Karpas-422 (cell line): ENCODE data around the gene PLD1. TPM values are rescaled to one million over a fixed set of nuclear protein-coding genes. Genes with fewer than 3 reads are reported as not detected.

Source experiments
- DNase-seq: peaks from one replicate; pipeline ENCODE4 v3.0.0-alpha.2; 2015
- H2AFZ ChIP-seq: fragments of 200-600 bp; sonication (generic); 2 replicates; pipeline ENCODE4 v1.6.1; 2014; ENCODE audit warnings: antibody characterized with exemption, low read length, mixed read lengths
- H3K27ac ChIP-seq: fragments of 200-600 bp; sonication (generic); 2 replicates; pipeline ENCODE4 v1.5.1; 2014; ENCODE audit warnings: mild to moderate bottlenecking, low read length, moderate library complexity
- H3K27me3 ChIP-seq: fragments of 200-600 bp; sonication (generic); 2 replicates; pipeline ENCODE4 v1.6.1; 2014; ENCODE audit warnings: low read length, mixed read lengths
- H3K36me3 ChIP-seq: fragments of 200-600 bp; sonication (generic); 2 replicates; pipeline ENCODE4 v1.6.1; 2014; ENCODE audit warnings: low read length, mixed read lengths; ENCODE audit not compliant: insufficient read depth
- H3K4me1 ChIP-seq: fragments of 200-600 bp; sonication (generic); 2 replicates; pipeline ENCODE4 v1.6.1; 2014; ENCODE audit warnings: mild to moderate bottlenecking, low read length, mixed read lengths
- H3K4me2 ChIP-seq: fragments of 200-600 bp; sonication (generic); 2 replicates; pipeline ENCODE4 v1.6.1; 2014; ENCODE audit warnings: low read length, low read depth, mild to moderate bottlenecking; ENCODE audit not compliant: poor library complexity, severe bottlenecking
- H3K4me3 ChIP-seq: fragments of 200-600 bp; sonication (generic); 2 replicates; pipeline ENCODE4 v1.5.1; 2014; ENCODE audit warnings: mild to moderate bottlenecking, antibody characterized with exemption, low read length, mixed read lengths
- H3K79me2 ChIP-seq: fragments of 200-600 bp; sonication (generic); 2 replicates; pipeline ENCODE4 v1.6.1; 2014; ENCODE audit warnings: mild to moderate bottlenecking, low read length, mixed read lengths
- H3K9ac ChIP-seq: fragments of 200-600 bp; sonication (generic); 2 replicates; pipeline ENCODE4 v1.6.0; 2014; ENCODE audit warnings: low read length
- H3K9me2 ChIP-seq: fragments of 200-600 bp; sonication (generic), shearing (Covaris generic); replicated peaks from 2 replicates; pipeline ENCODE4 v1.6.0; 2014; ENCODE audit warnings: mild to moderate bottlenecking, low read length, moderate library complexity; ENCODE audit not compliant: insufficient read depth
- H3K9me3 ChIP-seq: fragments of 300-700, 200-600 bp; sonication (generic); 2 replicates; pipeline ENCODE4 v1.6.1; 2014; ENCODE audit warnings: low read length, mixed read lengths
- H4K20me1 ChIP-seq: fragments of 200-600 bp; sonication (generic); 2 replicates; pipeline ENCODE4 v1.6.1; 2014; ENCODE audit warnings: mild to moderate bottlenecking, antibody characterized with exemption, low read length, low read depth; ENCODE audit not compliant: insufficient read depth
- total RNA-seq: library from RNA; depleted of rRNA; stranded (reverse); fragments of >200 nt; shearing (Covaris generic); gene quantifications from 2 replicates; pipeline ENCODE4 v1.2.3, GENCODE V29; 2014; ENCODE audit warnings: low replicate concordance

Gene PLD1
- total RNA-seq, 1 experiment from 2014 or later = not detected

- Histone ChIP-seq H3K27ac (no peak overlapping the region), H3K4me1 (no peaks in the 10 kb centered on the region), H4K20me1 (no peaks in the 10 kb centered on the region), H3K36me3 (no peaks in the 10 kb centered on the region), H3K79me2 (no peaks in the 10 kb centered on the region), H3K9me2 (no peaks in the 10 kb centered on the region), H3K9ac (no peak overlapping the region), H2AFZ (no peak overlapping the region), H3K27me3 (no peaks in the 10 kb centered on the region), H3K9me3 (no peaks in the 10 kb centered on the region), H3K4me2 (no peak overlapping the region), H3K4me3 (no peak overlapping the region)
- no peak for DNase-seq
Measured at GRCh38 chr3:171809611-171809860, 747 bp downstream of the PLD1 start.

- no peak for DNase-seq
- Histone ChIP-seq H3K36me3 (no peaks in the 10 kb centered on the region), H3K27ac (no peak overlapping the region), H3K9ac (no peak overlapping the region), H3K4me2 (no peak overlapping the region), H3K79me2 (no peaks in the 10 kb centered on the region), H3K27me3 (no peaks in the 10 kb centered on the region), H3K4me3 (no peak overlapping the region), H4K20me1 (no peaks in the 10 kb centered on the region), H3K9me2 (no peaks in the 10 kb centered on the region), H3K4me1 (no peaks in the 10 kb centered on the region), H3K9me3 (no peaks in the 10 kb centered on the region), H2AFZ (no peak overlapping the region)
Measured at GRCh38 chr3:171807806-171808205, 2.5 kb downstream of the PLD1 start.

GRCh38 chr3:171807129-171807675, 3.1 kb downstream of the PLD1 start:
- H3K4me1 ChIP-seq = no peaks in the 10 kb centered on the region
- no peak overlapping the region for H2AFZ ChIP-seq
- no peak overlapping the region for H3K27ac ChIP-seq
- no peaks in the 10 kb centered on the region for H3K27me3 ChIP-seq
- H3K9ac ChIP-seq = no peak overlapping the region
- H4K20me1 ChIP-seq = no peaks in the 10 kb centered on the region
- no peak for DNase-seq
- no peak overlapping the region for H3K4me3 ChIP-seq
- no peak overlapping the region for H3K4me2 ChIP-seq
- H3K36me3 ChIP-seq = no peaks in the 10 kb centered on the region
- H3K9me3 ChIP-seq = no peaks in the 10 kb centered on the region
- H3K79me2 ChIP-seq = no peaks in the 10 kb centered on the region
- H3K9me2 ChIP-seq = no peaks in the 10 kb centered on the region

GRCh38 chr3:171806200-171807128, 3.8 kb downstream of the PLD1 start:
- DNase-seq = no peak

GRCh38 chr3:171805687-171806086, 4.6 kb downstream of the PLD1 start:
- DNase-seq = no peak
- Histone ChIP-seq H3K79me2 (no peaks in the 10 kb centered on the region), H3K36me3 (no peaks in the 10 kb centered on the region), H2AFZ (no peak overlapping the region), H3K4me3 (no peak overlapping the region), H4K20me1 (no peaks in the 10 kb centered on the region), H3K27me3 (no peaks in the 10 kb centered on the region), H3K9ac (no peak overlapping the region), H3K27ac (no peak overlapping the region), H3K4me2 (no peak overlapping the region), H3K9me3 (no peaks in the 10 kb centered on the region), H3K4me1 (no peaks in the 10 kb centered on the region), H3K9me2 (no peaks in the 10 kb centered on the region)

More at GRCh38 chr3:171806200-171807128, 3.8 kb downstream of the PLD1 start:
- H3K4me2 ChIP-seq = no peak overlapping the region
- no peaks in the 10 kb centered on the region for H3K9me2 ChIP-seq
- no peak overlapping the region for H3K9ac ChIP-seq
- H3K79me2 ChIP-seq = no peaks in the 10 kb centered on the region
- no peaks in the 10 kb centered on the region for H3K36me3 ChIP-seq
- H3K4me1 ChIP-seq = no peaks in the 10 kb centered on the region
- H4K20me1 ChIP-seq = no peaks in the 10 kb centered on the region
- no peak overlapping the region for H3K4me3 ChIP-seq
- no peaks in the 10 kb centered on the region for H3K27me3 ChIP-seq
- H2AFZ ChIP-seq = no peak overlapping the region
- no peaks in the 10 kb centered on the region for H3K9me3 ChIP-seq
- no peak overlapping the region for H3K27ac ChIP-seq

- no peak for DNase-seq
- no peaks in the 10 kb centered on the region for H3K36me3 ChIP-seq
- H3K27ac ChIP-seq = no peak overlapping the region
- no peak overlapping the region for H2AFZ ChIP-seq
- no peaks in the 10 kb centered on the region for H3K79me2 ChIP-seq
- H3K4me2 ChIP-seq = no peak overlapping the region
- no peak overlapping the region for H3K4me3 ChIP-seq
- H3K9me2 ChIP-seq = no peaks in the 10 kb centered on the region
- no peaks in the 10 kb centered on the region for H3K9me3 ChIP-seq
- H3K4me1 ChIP-seq = no peaks in the 10 kb centered on the region
- H3K9ac ChIP-seq = no peak overlapping the region
- no peaks in the 10 kb centered on the region for H3K27me3 ChIP-seq
- no peaks in the 10 kb centered on the region for H4K20me1 ChIP-seq
Measured at GRCh38 chr3:171804618-171805389, 5.5 kb downstream of the PLD1 start.

GRCh38 chr3:171803044-171803443, 7.2 kb downstream of the PLD1 start:
- Histone ChIP-seq H3K27ac (no peak overlapping the region), H3K4me1 (no peaks in the 10 kb centered on the region), H4K20me1 (no peaks in the 10 kb centered on the region)

GRCh38 chr3:171802590-171802956, 7.7 kb downstream of the PLD1 start:
- no peaks in the 10 kb centered on the region for H3K9me2 ChIP-seq
- no peaks in the 10 kb centered on the region for H3K27me3 ChIP-seq
- no peak overlapping the region for H3K4me3 ChIP-seq
- H2AFZ ChIP-seq = no peak overlapping the region
- no peak for DNase-seq
- H4K20me1 ChIP-seq = no peaks in the 10 kb centered on the region
- no peak overlapping the region for H3K4me2 ChIP-seq
- H3K27ac ChIP-seq = no peak overlapping the region
- no peaks in the 10 kb centered on the region for H3K79me2 ChIP-seq
- peaks cover 4% of the 10 kb centered on the region for H3K4me1 ChIP-seq
- H3K36me3 ChIP-seq = no peaks in the 10 kb centered on the region
- no peak overlapping the region for H3K9ac ChIP-seq
- no peaks in the 10 kb centered on the region for H3K9me3 ChIP-seq

More at GRCh38 chr3:171803044-171803443, 7.2 kb downstream of the PLD1 start:
- H3K9me3 ChIP-seq = no peaks in the 10 kb centered on the region
- H3K4me2 ChIP-seq = no peak overlapping the region
- no peak overlapping the region for H3K4me3 ChIP-seq
- no peaks in the 10 kb centered on the region for H3K36me3 ChIP-seq
- no peak overlapping the region for H2AFZ ChIP-seq
- no peaks in the 10 kb centered on the region for H3K9me2 ChIP-seq
- H3K79me2 ChIP-seq = no peaks in the 10 kb centered on the region
- DNase-seq = no peak
- H3K27me3 ChIP-seq = no peaks in the 10 kb centered on the region
- no peak overlapping the region for H3K9ac ChIP-seq
